BLaER1 (cell line): Measurements from ENCODE around the gene ADGRA1.
"Not testable (repeated sequence)": the region's sequence is repeated elsewhere in the genome, so short reads cannot be mapped to it uniquely, and the experiment has no call there.

Source experiments
- H3K27ac ChIP-seq: shearing (Covaris generic); formaldehyde crosslinking; 2 replicates; pipeline ENCODE4 v1.8.1; 2022
- H3K27me3 ChIP-seq: shearing (Covaris generic); formaldehyde crosslinking; 2 replicates; pipeline ENCODE4 v1.8.1; 2022
- H3K36me3 ChIP-seq: shearing (Covaris generic); formaldehyde crosslinking; 2 replicates; pipeline ENCODE4 v1.8.1; 2022
- H3K4me1 ChIP-seq: shearing (Covaris generic); formaldehyde crosslinking; 2 replicates; pipeline ENCODE4 v1.8.1; 2022
- H3K4me2 ChIP-seq: shearing (Covaris generic); formaldehyde crosslinking; 2 replicates; pipeline ENCODE4 v1.8.1; 2022
- H3K4me3 ChIP-seq: shearing (Covaris generic); formaldehyde crosslinking; 2 replicates; pipeline ENCODE4 v1.8.1; 2022
- H3K9ac ChIP-seq: shearing (Covaris generic); formaldehyde crosslinking; 2 replicates; pipeline ENCODE4 v1.8.1; 2022
- H3K9me3 ChIP-seq: shearing (Covaris generic); formaldehyde crosslinking; 2 replicates; pipeline ENCODE4 v1.8.1; 2022
- H4K20me1 ChIP-seq: shearing (Covaris generic); formaldehyde crosslinking; 2 replicates; pipeline ENCODE4 v1.8.1; 2022
- Cebpa-rat ChIP-seq: shearing (Covaris generic); IDR thresholded peaks from 2 replicates; pipeline ENCODE4 v1.8.1; 2022

ADGRA1 gene

GRCh38 chr10:133044401-133044811 is 43.3 kb upstream of the ADGRA1 start:
- Histone ChIP-seq H4K20me1 (peaks cover 26% of the 10 kb centered on the region; the same call in 1 of the 2 replicates), H3K9ac (no peak overlapping the region)

GRCh38 chr10:133045556-133046389 is 42.0 kb upstream of the ADGRA1 start:
- no peaks in the 10 kb centered on the region for H3K36me3 ChIP-seq
- H3K4me3 ChIP-seq: no peak overlapping the region
- H3K4me2 ChIP-seq: peak overlapping the region; percentile 66
- TF ChIP-seq Cebpa-rat: no peak
- H3K4me1 ChIP-seq: peaks cover 50% of the 10 kb centered on the region
- H3K27ac ChIP-seq: no peak overlapping the region
- H3K27me3 ChIP-seq: peaks cover 66% of the 10 kb centered on the region
- peaks cover 26% of the 10 kb centered on the region; the same call in 1 of the 2 replicates for H4K20me1 ChIP-seq
- H3K9me3 ChIP-seq: no peaks in the 10 kb centered on the region
- no peak overlapping the region for H3K9ac ChIP-seq

More at GRCh38 chr10:133044401-133044811, 43.3 kb upstream of the ADGRA1 start:
- Histone ChIP-seq H3K4me3 (no peak overlapping the region), H3K9me3 (no peaks in the 10 kb centered on the region), H3K36me3 (no peaks in the 10 kb centered on the region), H3K27ac (no peak overlapping the region), H3K4me1 (peaks cover 37% of the 10 kb centered on the region), H3K27me3 (peaks cover 57% of the 10 kb centered on the region), H3K4me2 (no peak overlapping the region)
- TF ChIP-seq Cebpa-rat: no peak

GRCh38 chr10:133046390-133046765 is 41.3 kb upstream of the ADGRA1 start:
- Histone ChIP-seq H4K20me1 (peaks cover 26% of the 10 kb centered on the region; the same call in 1 of the 2 replicates), H3K36me3 (no peaks in the 10 kb centered on the region), H3K27ac (no peak overlapping the region), H3K4me2 (peak overlapping the region; percentile 66), H3K4me3 (no peak overlapping the region), H3K9ac (no peak overlapping the region), H3K27me3 (peaks cover 66% of the 10 kb centered on the region), H3K9me3 (no peaks in the 10 kb centered on the region), H3K4me1 (peaks cover 50% of the 10 kb centered on the region)
- no peak for TF ChIP-seq Cebpa-rat

- no peak for TF ChIP-seq Cebpa-rat
- Histone ChIP-seq H3K4me2 (peak overlapping the region; percentile 43; the same call in 1 of the 2 replicates), H3K36me3 (no peaks in the 10 kb centered on the region), H3K4me3 (no peak overlapping the region), H3K9me3 (no peaks in the 10 kb centered on the region), H3K9ac (no peak overlapping the region), H3K4me1 (peaks cover 52% of the 10 kb centered on the region), H3K27me3 (peaks cover 61% of the 10 kb centered on the region), H4K20me1 (peaks cover 26% of the 10 kb centered on the region; the same call in 1 of the 2 replicates), H3K27ac (no peak overlapping the region)
Measured at GRCh38 chr10:133047526-133048123, 40.1 kb upstream of the ADGRA1 start.

GRCh38 chr10:133048266-133048665 is 39.5 kb upstream of the ADGRA1 start:
- Histone ChIP-seq H3K9me3 (no peaks in the 10 kb centered on the region), H3K36me3 (no peaks in the 10 kb centered on the region), H3K4me1 (peaks cover 58% of the 10 kb centered on the region), H3K9ac (no peak overlapping the region), H3K4me3 (no peak overlapping the region), H4K20me1 (peaks cover 26% of the 10 kb centered on the region; the same call in 1 of the 2 replicates), H3K27ac (no peak overlapping the region), H3K27me3 (peaks cover 55% of the 10 kb centered on the region), H3K4me2 (peak overlapping the region; percentile 43; the same call in 1 of the 2 replicates)
- TF ChIP-seq Cebpa-rat: no peak

GRCh38 chr10:133048926-133049325 is 38.8 kb upstream of the ADGRA1 start:
- H3K27ac ChIP-seq: no peak overlapping the region
- H3K9me3 ChIP-seq: no peaks in the 10 kb centered on the region
- no peak overlapping the region for H3K4me3 ChIP-seq
- peak overlapping the region; percentile 69 for H3K4me2 ChIP-seq
- TF ChIP-seq Cebpa-rat: no peak
- no peaks in the 10 kb centered on the region for H3K36me3 ChIP-seq
- no peak overlapping the region for H3K9ac ChIP-seq
- peaks cover 59% of the 10 kb centered on the region for H3K4me1 ChIP-seq
- H4K20me1 ChIP-seq: peaks cover 26% of the 10 kb centered on the region; the same call in 1 of the 2 replicates
- peaks cover 52% of the 10 kb centered on the region for H3K27me3 ChIP-seq

- Histone ChIP-seq H3K9me3 (no peaks in the 10 kb centered on the region), H3K27ac (no peak overlapping the region), H4K20me1 (peaks cover 26% of the 10 kb centered on the region; the same call in 1 of the 2 replicates), H3K4me1 (peaks cover 57% of the 10 kb centered on the region), H3K36me3 (no peaks in the 10 kb centered on the region), H3K9ac (no peak overlapping the region), H3K4me3 (no peak overlapping the region), H3K27me3 (peaks cover 52% of the 10 kb centered on the region), H3K4me2 (peak overlapping the region; percentile 69)
- TF ChIP-seq Cebpa-rat: no peak
Measured at GRCh38 chr10:133049639-133050038, 38.1 kb upstream of the ADGRA1 start.

GRCh38 chr10:133050371-133050770 is 37.4 kb upstream of the ADGRA1 start:
- H3K9me3 ChIP-seq: no peaks in the 10 kb centered on the region
- peaks cover 56% of the 10 kb centered on the region for H3K4me1 ChIP-seq
- peaks cover 26% of the 10 kb centered on the region; the same call in 1 of the 2 replicates for H4K20me1 ChIP-seq
- no peak overlapping the region for H3K9ac ChIP-seq
- peaks cover 49% of the 10 kb centered on the region for H3K27me3 ChIP-seq
- no peak overlapping the region for H3K4me3 ChIP-seq
- no peaks in the 10 kb centered on the region for H3K36me3 ChIP-seq
- H3K4me2 ChIP-seq: peak overlapping the region; percentile 69
- no peak for TF ChIP-seq Cebpa-rat
- H3K27ac ChIP-seq: no peak overlapping the region

GRCh38 chr10:133052076-133052475 is 35.6 kb upstream of the ADGRA1 start:
- Histone ChIP-seq H3K4me3 (no peak overlapping the region), H3K27me3 (peaks cover 32% of the 10 kb centered on the region), H3K4me1 (peaks cover 60% of the 10 kb centered on the region)

GRCh38 chr10:133053527-133054133 is 34.1 kb upstream of the ADGRA1 start:
- Histone ChIP-seq H3K4me1 (peaks cover 67% of the 10 kb centered on the region), H3K27me3 (peaks cover 16% of the 10 kb centered on the region)
- H3K4me3 ChIP-seq, H3K9me3 ChIP-seq, H3K36me3 ChIP-seq, H4K20me1 ChIP-seq, H3K9ac ChIP-seq, H3K27ac ChIP-seq, H3K4me2 ChIP-seq: not testable (repeated sequence)

More at GRCh38 chr10:133052076-133052475, 35.6 kb upstream of the ADGRA1 start:
- Histone ChIP-seq H3K4me2 (no peak overlapping the region), H4K20me1 (peaks cover 14% of the 10 kb centered on the region; the same call in 1 of the 2 replicates), H3K36me3 (no peaks in the 10 kb centered on the region), H3K27ac (no peak overlapping the region), H3K9ac (no peak overlapping the region), H3K9me3 (no peaks in the 10 kb centered on the region)
- TF ChIP-seq Cebpa-rat: no peak
